ENCODE measurements around the gene CNN2.

CNN2 gene

DNA sequence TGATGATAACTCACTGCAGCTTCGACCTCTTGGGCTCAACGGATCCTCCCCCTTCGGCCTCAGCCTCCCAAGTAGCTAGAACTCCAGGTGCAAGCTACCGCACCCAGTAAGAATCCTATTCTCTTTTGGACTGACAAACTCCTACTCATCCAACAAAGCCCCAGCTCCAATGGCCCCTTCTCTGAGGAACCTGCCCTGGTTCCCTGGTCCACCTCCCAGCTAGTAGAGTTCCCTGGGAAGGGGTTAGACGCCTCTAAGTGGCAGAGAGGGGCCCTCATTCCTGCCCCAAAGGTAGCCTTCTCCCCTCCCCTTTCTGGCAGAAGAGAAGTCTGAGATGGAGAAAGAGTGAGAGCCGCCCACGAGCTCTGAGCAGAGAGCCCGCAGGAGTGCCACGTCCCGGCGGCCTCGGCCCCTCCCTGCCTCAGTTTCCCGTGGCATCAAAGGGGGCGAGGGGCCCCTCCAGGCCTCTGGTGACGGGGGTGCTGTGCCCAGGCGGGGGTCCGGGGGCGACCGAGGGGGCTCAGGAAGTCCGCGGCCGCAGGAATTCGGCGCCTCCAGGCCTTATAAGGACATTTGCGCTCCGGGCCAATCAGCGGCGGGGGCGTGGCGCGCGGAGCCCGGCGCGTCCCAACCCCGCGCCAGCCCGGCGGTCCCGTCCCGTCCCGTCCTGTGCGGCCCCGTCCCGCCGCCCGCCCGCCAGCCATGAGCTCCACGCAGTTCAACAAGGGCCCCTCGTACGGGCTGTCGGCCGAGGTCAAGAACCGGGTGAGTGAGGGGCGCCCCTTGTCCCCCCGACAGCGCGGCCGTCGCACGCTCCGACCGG is at the start of gene CNN2:
CNN2 (plus strand) TSS at position 649 of the 823 bp plus-strand sequence; CDS start at position 703, 54 bp downstream.
- peak; percentile 19 for DNase-seq

GRCh38 chr19:977058-977464 is 49.3 kb upstream of the CNN2 start:
- DNase-seq: no peak

DNA sequence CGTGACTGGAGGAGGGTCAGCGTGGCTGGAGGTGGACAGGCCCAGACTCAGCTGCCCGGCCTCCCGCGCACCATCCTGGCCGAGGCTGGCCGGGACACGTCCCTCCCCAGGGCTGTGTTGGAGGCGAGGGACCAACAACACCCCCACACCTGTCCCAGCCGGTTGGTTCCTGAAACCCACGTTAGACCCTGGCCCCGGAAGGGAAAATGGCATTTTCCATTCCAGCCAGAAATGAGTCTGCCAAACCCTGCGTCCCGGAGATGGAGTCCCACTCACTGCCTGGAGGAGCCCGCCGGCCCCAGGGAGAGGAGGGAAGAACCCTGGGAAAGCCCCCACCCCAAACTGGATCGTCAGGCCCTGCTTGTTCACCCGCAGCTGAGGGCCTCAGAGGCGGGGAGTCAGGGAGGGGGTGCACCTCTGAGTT is 47.1 kb upstream of the CNN2 start:
- no peak for DNase-seq

DNA sequence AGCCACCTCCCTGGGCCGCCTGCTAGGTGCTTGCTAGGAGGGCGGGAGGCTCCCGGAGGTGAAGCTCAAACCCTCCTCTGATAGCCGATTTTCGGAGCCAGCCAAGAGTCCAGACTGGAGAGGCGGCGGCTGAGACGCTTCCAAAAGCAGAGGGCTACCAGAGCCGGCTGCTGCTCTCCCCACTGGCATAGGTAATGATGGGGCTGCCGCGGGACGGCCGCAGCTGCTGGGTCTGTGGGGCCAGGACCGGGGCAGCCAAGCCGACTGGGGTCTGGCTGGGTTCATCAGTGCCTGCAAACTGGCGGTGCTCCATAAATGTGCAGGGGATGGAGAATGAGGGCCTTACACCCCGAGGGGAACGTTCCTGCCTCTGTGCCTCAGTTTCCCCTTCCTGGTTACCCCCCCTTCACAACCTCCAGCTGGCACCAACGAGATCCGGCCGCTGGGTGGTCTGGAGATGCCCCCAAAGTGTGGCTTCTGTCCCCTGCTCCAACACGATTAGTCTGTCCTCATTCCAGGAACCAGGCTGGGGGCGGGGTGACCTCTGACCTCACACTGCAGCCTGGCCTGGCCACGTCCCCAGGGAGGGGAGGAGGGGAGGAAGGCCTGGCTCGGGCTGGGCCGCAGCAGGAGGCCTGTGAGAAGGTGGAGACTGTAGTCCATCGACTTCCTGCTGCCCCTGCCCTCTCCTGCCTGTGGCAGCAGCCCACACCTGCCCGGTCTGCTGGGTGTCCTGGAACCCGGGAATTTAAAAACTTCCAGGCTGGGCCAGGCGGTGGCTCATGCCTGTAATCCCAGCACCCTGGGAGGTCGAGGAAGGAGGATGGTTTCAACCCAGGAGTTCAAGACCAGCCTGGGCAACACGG is 46.0 kb upstream of the CNN2 start:
- DNase-seq: no peak

- DNase-seq: peak; percentile 27
Observed at GRCh38 chr19:982567-983170, 43.7 kb upstream of the CNN2 start.

DNA sequence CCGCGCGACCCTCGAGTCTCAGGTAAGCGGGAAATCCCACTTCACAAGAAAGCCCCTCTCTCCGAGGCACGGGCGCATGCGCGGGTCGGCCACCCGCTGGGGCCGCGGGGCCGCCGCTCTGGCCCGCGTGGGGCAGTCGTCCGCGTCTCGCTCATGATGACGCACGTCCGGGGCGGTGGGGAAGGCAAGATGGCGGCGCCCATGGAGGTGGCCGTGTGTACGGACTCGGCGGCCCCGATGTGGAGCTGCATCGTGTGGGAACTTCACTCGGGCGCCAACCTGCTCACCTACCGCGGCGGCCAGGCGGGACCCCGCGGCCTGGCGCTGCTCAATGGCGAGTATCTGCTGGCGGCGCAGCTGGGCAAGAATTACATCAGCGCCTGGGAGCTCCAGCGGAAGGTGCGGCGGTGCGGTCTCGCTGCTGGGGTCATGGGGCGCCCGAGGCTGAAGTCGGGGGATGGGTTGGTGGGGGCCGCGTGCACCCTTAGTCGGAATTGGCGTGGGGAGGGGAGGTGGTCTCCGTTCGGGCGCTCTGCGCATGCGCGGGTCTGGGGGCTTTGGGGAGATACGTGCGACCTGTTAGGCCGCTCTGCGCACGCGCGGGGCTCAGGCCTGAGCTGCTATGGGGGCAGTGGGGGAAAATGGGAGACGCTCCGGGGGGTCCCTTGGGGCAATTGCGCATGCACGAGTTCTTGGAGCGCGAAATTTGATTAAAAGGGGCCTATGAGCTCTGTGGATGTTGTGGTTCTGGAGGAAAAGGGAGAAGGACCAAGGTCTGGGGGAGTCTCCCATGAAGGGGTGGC is 42.0 kb upstream of the CNN2 start, which contains the start of gene WDR18:
WDR18 (plus strand) TSS at position 181 of the 803 bp plus-strand sequence; CDS start at position 190, 9 bp downstream.
- DNase-seq: peak; percentile 54

GRCh38 chr19:986083-986482 is 40.3 kb upstream of the CNN2 start:
- DNase-seq: no peak

DNA sequence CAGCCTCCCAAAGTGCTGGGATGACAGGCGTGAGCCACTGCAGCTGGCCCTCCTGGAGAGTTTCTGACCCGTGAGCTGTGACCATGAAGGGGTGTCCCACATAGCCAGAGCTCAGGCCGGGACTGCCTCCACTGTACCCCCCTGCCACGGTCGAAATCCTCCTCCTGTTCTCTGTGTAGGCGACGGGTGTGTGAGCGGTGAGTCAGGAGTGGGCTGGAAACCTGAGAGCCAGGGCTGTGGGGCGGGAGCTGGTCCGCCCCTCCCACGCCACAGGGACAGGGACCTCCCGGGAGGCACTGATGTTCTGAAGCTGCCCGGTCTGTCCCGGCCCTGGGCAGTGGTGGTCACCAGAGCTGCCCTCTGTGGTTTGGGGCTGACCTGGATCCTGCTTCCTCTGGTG is 38.3 kb upstream of the CNN2 start:
- no peak for DNase-seq

DNA sequence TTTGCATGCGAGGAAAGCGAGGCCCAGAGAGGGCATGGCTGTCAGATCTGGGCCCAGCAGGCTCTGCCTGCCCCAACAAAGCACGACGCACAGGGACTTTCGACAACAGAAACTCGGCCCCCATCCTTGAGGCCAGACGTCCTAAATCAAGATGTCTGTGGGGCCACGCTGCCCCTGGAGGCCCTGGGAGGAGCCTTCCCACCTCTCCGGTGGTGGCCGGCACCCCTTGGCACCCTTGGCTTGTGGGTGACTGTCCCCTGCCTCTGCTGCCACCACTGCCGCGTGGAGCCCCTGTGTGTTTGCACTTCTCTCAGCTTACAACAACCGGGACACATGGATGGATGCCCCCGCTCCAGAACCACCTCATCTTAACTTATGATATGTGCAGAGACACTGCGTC is 37.9 kb upstream of the CNN2 start:
- no peak for DNase-seq

- no peak for DNase-seq
Observed at GRCh38 chr19:989381-990081, 36.9 kb upstream of the CNN2 start.

- no peak for DNase-seq
Observed at GRCh38 chr19:990119-990571, 36.3 kb upstream of the CNN2 start.

GRCh38 chr19:990746-991145 is 35.7 kb upstream of the CNN2 start:
- DNase-seq: no peak

- DNase-seq: no peak
Observed at GRCh38 chr19:991174-991931, 35.1 kb upstream of the CNN2 start.

DNA sequence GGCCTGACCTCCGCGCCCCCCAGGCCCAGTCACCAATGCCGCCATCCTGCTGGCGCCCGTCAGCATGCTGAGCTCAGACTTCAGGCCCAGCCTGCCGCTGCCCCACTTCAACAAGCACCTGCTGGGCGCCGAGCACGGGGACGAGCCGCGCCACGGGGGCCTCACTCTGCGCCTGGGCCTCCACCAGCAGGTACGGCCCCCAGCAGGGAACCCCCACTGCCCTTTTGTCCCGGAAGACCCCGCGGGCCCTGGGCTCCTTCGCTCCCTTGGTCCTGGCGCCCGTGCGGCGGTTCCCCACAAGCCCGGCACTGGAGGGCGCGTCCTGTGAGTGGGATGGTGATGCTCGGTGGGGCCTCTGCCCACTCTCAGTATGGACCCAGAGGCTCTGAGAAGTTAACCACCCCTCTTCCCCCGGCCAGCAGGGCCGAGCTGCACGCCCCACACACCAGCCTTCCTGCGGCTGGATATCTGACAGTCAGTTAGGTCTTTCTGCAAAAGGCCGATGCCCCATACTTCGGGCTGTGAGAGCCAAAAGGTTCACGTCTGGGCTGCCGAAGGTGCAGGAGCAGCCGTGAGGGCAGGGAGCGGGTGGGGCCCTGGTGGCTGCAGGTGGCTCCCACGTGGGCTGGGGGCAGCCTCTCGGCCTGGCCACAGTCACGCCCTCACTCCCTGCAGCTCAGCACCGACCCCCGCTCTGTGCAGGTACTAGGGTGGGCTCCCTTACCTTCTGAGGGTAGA is 34.3 kb upstream of the CNN2 start:
- no peak for DNase-seq

GRCh38 chr19:992670-993055 is 33.7 kb upstream of the CNN2 start:
- DNase-seq: no peak

GRCh38 chr19:993361-993830 is 33.0 kb upstream of the CNN2 start:
- DNase-seq: no peak

- DNase-seq: no peak
Observed at GRCh38 chr19:993831-994393, 32.5 kb upstream of the CNN2 start.

- DNase-seq: no peak
Observed at GRCh38 chr19:994516-994915, 31.9 kb upstream of the CNN2 start.

GRCh38 chr19:995051-995827 is 31.2 kb upstream of the CNN2 start:
- no peak for DNase-seq

Data from GOT3 (cell line).